K562 (cell line): ENCODE data around the gene UBE2J2. TPM values are rescaled to one million over a fixed set of nuclear protein-coding genes. Genes with fewer than 3 reads are reported as not detected.
A peak's percentile ranks its signal among the peaks of the same experiment; 100 is the strongest.

Experiments
- FOXM1 ChIP-seq, 2 experiments: fragments of 450-650 bp in 1 of 2; sonication (generic) in 1 of 2; formaldehyde crosslinking in 1 of 2; IDR thresholded peaks; 2 replicates each; pipeline versions ENCODE4 v1.6.1 to v1.9.0; 2017 to 2022; ENCODE audit warnings: low read depth in 2 of 2, mild to moderate bottlenecking in 2 of 2, missing genetic modification reagents in 1 of 2, moderate library complexity in 1 of 2
- FOXP1 ChIP-seq: sonication (generic); formaldehyde crosslinking; IDR thresholded peaks from 2 replicates; pipeline ENCODE4 v1.8.0; 2022; ENCODE audit warnings: mild to moderate bottlenecking, missing genetic modification reagents
- HDAC3 ChIP-seq: fragments of 450-650 bp; IDR thresholded peaks from 2 replicates; pipeline ENCODE4 v1.6.1; 2018; ENCODE audit warnings: borderline replicate concordance, mild to moderate bottlenecking, moderate library complexity; ENCODE audit not compliant: partially characterized antibody
- MEIS2 ChIP-seq: fragments of 450-650 bp; IDR thresholded peaks from 2 replicates; pipeline ENCODE4 v1.6.1; 2014; ENCODE audit warnings: mild to moderate bottlenecking; ENCODE audit not compliant: partially characterized antibody
- NCOA4 ChIP-seq: fragments of 450-650 bp; IDR thresholded peaks from 2 replicates; pipeline ENCODE4 v1.6.1; 2018; ENCODE audit warnings: mild to moderate bottlenecking; ENCODE audit not compliant: partially characterized antibody
- NFRKB ChIP-seq: fragments of 450-650 bp; IDR thresholded peaks from 2 replicates; pipeline ENCODE4 v1.6.1; 2016; ENCODE audit warnings: low read depth
- PRPF4 ChIP-seq: fragments of 200-400 bp; formaldehyde crosslinking; IDR thresholded peaks from one replicate; pipeline ENCODE4 v1.6.1; 2017; ENCODE audit warnings: low read length, low read depth, mild to moderate bottlenecking; ENCODE audit not compliant: insufficient read depth, poor library complexity, severe bottlenecking
- SAFB2 ChIP-seq: fragments of 200-400 bp; formaldehyde crosslinking; IDR thresholded peaks from 2 replicates; pipeline ENCODE4 v1.6.1; 2018; ENCODE audit warnings: borderline replicate concordance, low read length, low read depth, moderate library complexity; ENCODE audit not compliant: severe bottlenecking
- ZNF79 ChIP-seq: fragments of 250-450 bp; sonication (Bioruptor Pico); IDR thresholded peaks from 2 replicates; pipeline ENCODE4 v1.4.0; 2020; ENCODE audit warnings: low read depth, mild to moderate bottlenecking, moderate library complexity
- polyA plus RNA-seq, 8 experiments: library from polyadenylated mRNA; depleted of rRNA in 4 of 8; stranded (reverse) in 5 of 8; unstranded in 3 of 8; fragments of >200 nt; fragmentation: Nextera tagmentation in 2 of 8; fragmentation: Illumina TruSeq in 1 of 8; extraction: Ambion mirVana in 2 of 8; extraction: Trizol in 1 of 8; gene quantifications; 2 replicates each; pipeline versions ENCODE4 v1.2.1 to v1.2.3, GENCODE V29; 2011 to 2014; ENCODE audit warnings: inconsistent platforms in 1 of 8, missing spikeins in 1 of 8
- total RNA-seq, 7 experiments: library from RNA; depleted of rRNA in 6 of 7; stranded (reverse); fragments of >200 nt in 6 of 7; fragmentation: Illumina TruSeq in 2 of 7; extraction: Trizol in 2 of 7; gene quantifications; 2 replicates each; pipeline versions ENCODE4 v1.2.1 to v1.2.3, GENCODE V29; 2011 to 2021; ENCODE audit warnings: low replicate concordance in 1 of 7
- TF ChIP-seq, protein P1 (sequence below): fragments of 450-650 bp; IDR thresholded peaks from 2 replicates; pipeline ENCODE4 v1.6.1; 2016; ENCODE audit warnings: mild to moderate bottlenecking, moderate library complexity
- TF ChIP-seq, protein P2 (sequence below): fragments of 250-450 bp; sonication (Bioruptor Pico); IDR thresholded peaks from 2 replicates; pipeline ENCODE4 v1.5.0; 2022; ENCODE audit warnings: mild to moderate bottlenecking
- TF ChIP-seq, protein P3 (sequence below): fragments of 250-450 bp; sonication (Bioruptor Pico); IDR thresholded peaks from 2 replicates; pipeline ENCODE4 v1.5.0; 2021

Gene UBE2J2
- total and polyA plus RNA-seq, 9 of the 15 experiments (the other 6 are each of a cell fraction or from before 2014, with no cell fraction given): 0.93 to 112 (median 75.5) TPM

DNA sequence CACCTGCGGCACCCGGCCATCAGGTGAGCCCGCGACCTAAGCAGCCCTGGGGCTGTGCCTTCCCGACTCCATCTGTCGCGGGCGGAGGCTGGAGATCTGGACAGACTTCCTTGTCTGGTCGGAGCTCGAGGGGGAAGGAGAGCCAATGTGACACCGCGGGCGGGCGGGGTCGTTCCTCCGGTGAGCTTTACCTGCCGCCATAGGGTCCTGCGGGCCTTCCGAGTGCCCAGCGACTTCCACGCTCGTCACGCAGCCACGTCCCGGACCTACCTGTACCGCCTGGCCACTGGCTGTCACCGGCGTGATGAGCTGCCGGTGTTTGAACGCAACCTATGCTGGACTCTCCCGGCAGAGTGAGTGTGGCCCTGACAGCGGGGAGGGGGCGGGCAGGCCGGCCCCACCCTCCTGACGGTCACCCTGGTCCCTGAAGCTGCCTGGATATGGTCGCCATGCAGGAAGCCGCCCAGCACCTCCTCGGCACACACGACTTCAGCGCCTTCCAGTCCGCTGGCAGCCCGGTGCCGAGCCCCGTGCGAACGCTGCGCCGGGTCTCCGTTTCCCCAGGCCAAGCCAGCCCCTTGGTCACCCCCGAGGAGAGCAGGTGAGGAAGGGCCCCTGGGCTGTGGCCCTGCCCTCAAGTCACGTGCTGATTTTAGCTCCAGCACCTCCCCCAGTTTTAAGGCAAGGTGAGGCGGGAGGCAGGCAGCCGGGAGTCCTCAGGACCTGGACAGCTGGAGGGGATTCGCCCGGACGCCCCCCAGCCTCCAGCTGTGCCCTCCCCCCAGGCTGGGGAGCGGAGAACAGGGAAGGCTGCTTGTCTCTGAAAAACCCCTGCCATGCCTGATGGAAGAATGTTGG is 35.8 kb upstream of the UBE2J2 start (continued):
- TF ChIP-seq, protein P1, sequence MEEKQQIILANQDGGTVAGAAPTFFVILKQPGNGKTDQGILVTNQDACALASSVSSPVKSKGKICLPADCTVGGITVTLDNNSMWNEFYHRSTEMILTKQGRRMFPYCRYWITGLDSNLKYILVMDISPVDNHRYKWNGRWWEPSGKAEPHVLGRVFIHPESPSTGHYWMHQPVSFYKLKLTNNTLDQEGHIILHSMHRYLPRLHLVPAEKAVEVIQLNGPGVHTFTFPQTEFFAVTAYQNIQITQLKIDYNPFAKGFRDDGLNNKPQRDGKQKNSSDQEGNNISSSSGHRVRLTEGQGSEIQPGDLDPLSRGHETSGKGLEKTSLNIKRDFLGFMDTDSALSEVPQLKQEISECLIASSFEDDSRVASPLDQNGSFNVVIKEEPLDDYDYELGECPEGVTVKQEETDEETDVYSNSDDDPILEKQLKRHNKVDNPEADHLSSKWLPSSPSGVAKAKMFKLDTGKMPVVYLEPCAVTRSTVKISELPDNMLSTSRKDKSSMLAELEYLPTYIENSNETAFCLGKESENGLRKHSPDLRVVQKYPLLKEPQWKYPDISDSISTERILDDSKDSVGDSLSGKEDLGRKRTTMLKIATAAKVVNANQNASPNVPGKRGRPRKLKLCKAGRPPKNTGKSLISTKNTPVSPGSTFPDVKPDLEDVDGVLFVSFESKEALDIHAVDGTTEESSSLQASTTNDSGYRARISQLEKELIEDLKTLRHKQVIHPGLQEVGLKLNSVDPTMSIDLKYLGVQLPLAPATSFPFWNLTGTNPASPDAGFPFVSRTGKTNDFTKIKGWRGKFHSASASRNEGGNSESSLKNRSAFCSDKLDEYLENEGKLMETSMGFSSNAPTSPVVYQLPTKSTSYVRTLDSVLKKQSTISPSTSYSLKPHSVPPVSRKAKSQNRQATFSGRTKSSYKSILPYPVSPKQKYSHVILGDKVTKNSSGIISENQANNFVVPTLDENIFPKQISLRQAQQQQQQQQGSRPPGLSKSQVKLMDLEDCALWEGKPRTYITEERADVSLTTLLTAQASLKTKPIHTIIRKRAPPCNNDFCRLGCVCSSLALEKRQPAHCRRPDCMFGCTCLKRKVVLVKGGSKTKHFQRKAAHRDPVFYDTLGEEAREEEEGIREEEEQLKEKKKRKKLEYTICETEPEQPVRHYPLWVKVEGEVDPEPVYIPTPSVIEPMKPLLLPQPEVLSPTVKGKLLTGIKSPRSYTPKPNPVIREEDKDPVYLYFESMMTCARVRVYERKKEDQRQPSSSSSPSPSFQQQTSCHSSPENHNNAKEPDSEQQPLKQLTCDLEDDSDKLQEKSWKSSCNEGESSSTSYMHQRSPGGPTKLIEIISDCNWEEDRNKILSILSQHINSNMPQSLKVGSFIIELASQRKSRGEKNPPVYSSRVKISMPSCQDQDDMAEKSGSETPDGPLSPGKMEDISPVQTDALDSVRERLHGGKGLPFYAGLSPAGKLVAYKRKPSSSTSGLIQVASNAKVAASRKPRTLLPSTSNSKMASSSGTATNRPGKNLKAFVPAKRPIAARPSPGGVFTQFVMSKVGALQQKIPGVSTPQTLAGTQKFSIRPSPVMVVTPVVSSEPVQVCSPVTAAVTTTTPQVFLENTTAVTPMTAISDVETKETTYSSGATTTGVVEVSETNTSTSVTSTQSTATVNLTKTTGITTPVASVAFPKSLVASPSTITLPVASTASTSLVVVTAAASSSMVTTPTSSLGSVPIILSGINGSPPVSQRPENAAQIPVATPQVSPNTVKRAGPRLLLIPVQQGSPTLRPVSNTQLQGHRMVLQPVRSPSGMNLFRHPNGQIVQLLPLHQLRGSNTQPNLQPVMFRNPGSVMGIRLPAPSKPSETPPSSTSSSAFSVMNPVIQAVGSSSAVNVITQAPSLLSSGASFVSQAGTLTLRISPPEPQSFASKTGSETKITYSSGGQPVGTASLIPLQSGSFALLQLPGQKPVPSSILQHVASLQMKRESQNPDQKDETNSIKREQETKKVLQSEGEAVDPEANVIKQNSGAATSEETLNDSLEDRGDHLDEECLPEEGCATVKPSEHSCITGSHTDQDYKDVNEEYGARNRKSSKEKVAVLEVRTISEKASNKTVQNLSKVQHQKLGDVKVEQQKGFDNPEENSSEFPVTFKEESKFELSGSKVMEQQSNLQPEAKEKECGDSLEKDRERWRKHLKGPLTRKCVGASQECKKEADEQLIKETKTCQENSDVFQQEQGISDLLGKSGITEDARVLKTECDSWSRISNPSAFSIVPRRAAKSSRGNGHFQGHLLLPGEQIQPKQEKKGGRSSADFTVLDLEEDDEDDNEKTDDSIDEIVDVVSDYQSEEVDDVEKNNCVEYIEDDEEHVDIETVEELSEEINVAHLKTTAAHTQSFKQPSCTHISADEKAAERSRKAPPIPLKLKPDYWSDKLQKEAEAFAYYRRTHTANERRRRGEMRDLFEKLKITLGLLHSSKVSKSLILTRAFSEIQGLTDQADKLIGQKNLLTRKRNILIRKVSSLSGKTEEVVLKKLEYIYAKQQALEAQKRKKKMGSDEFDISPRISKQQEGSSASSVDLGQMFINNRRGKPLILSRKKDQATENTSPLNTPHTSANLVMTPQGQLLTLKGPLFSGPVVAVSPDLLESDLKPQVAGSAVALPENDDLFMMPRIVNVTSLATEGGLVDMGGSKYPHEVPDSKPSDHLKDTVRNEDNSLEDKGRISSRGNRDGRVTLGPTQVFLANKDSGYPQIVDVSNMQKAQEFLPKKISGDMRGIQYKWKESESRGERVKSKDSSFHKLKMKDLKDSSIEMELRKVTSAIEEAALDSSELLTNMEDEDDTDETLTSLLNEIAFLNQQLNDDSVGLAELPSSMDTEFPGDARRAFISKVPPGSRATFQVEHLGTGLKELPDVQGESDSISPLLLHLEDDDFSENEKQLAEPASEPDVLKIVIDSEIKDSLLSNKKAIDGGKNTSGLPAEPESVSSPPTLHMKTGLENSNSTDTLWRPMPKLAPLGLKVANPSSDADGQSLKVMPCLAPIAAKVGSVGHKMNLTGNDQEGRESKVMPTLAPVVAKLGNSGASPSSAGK: no peak
- TF ChIP-seq NFRKB (no peak), NCOA4 (no peak), FOXM1 (IDR thresholded peaks at IDR 0.05; ENCODE audit: low read depth) (no peak), FOXM1 (CRISPR knock-in tag; IDR thresholded peaks at IDR 0.05; ENCODE audit: low read depth) (0 out of 2 replicates have a peak, but pooled peaks have one; percentile 34), SAFB2 (no peak), ZNF79 (CRISPR knock-in tag) (no peak), MEIS2 (no peak), HDAC3 (no peak), FOXP1 (CRISPR knock-in tag) (no peak; the same call in 1 of the 2 replicates), PRPF4 (peak; percentile 29)
- TF ChIP-seq, protein P2, sequence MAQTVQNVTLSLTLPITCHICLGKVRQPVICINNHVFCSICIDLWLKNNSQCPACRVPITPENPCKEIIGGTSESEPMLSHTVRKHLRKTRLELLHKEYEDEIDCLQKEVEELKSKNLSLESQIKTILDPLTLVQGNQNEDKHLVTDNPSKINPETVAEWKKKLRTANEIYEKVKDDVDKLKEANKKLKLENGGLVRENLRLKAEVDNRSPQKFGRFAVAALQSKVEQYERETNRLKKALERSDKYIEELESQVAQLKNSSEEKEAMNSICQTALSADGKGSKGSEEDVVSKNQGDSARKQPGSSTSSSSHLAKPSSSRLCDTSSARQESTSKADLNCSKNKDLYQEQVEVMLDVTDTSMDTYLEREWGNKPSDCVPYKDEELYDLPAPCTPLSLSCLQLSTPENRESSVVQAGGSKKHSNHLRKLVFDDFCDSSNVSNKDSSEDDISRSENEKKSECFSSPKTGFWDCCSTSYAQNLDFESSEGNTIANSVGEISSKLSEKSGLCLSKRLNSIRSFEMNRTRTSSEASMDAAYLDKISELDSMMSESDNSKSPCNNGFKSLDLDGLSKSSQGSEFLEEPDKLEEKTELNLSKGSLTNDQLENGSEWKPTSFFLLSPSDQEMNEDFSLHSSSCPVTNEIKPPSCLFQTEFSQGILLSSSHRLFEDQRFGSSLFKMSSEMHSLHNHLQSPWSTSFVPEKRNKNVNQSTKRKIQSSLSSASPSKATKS (CRISPR knock-in tag): no peak
- TF ChIP-seq, protein P3, sequence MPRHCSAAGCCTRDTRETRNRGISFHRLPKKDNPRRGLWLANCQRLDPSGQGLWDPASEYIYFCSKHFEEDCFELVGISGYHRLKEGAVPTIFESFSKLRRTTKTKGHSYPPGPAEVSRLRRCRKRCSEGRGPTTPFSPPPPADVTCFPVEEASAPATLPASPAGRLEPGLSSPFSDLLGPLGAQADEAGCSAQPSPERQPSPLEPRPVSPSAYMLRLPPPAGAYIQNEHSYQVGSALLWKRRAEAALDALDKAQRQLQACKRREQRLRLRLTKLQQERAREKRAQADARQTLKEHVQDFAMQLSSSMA (CRISPR knock-in tag): no peak
